Right lobe of liver (tissue), 4 donors: Measurements from ENCODE around the gene PPARA.

Source experiments
- POLR2A ChIP-seq: fragments of 450-650 bp; IDR thresholded peaks from one replicate; pipeline ENCODE4 v1.6.1; 2017; ENCODE audit warnings: antibody characterized with exemption, mild to moderate bottlenecking
- TF ChIP-seq, protein P1 (sequence below), 4 donors: fragments of 200-600 bp in 3 of 4; fragments of 450-650 bp in 1 of 4; IDR thresholded peaks; one replicate each; pipeline versions ENCODE4 v1.5.1 to v1.8.0; 2016 to 2022; ENCODE audit warnings: antibody characterized with exemption in 4 of 4, mild to moderate bottlenecking in 2 of 4
- donor health status: DM: no; HTN: no; CAD: no.
- donor health status: DM: no; HTN: no; CAD: no.
- donor health status: DM: no; HTN: yes; CAD: no.

DNA sequence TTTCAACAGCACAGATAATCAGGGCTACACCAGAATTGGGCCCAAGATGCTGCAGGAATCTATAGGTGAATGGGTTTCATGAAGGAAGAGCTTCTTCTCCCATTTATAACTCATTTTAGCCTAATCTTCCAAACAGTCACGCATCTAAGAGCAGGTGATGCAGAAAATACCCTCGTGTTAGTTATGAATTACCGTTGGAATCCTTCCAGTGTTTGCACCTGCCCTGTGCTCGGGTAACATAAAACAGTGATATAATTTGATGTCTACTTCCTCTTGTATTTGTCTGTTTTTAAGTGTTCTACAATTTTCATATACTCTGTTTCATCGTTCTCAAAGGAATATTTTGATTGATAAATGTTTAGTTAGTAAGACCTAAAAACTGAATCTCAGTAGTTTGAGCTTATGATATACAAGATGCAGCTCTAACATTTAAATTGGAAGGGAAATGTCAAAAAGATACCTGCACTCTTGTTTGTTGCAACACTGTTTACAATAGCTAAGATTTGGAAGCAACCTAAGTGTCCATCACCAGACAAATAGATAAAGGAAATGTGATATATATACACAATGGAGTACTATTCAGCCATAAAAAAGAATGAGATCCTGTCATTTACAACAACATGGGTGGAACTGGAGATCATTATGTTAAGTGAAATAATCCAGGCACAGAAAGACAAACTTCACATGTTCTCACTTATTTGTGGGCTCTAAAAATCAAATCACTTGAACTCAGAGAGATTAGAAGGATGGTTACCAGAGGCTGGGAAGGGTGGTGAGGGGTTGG, 42.1 kb downstream of the PPARA start:
- TF ChIP-seq, protein P1, sequence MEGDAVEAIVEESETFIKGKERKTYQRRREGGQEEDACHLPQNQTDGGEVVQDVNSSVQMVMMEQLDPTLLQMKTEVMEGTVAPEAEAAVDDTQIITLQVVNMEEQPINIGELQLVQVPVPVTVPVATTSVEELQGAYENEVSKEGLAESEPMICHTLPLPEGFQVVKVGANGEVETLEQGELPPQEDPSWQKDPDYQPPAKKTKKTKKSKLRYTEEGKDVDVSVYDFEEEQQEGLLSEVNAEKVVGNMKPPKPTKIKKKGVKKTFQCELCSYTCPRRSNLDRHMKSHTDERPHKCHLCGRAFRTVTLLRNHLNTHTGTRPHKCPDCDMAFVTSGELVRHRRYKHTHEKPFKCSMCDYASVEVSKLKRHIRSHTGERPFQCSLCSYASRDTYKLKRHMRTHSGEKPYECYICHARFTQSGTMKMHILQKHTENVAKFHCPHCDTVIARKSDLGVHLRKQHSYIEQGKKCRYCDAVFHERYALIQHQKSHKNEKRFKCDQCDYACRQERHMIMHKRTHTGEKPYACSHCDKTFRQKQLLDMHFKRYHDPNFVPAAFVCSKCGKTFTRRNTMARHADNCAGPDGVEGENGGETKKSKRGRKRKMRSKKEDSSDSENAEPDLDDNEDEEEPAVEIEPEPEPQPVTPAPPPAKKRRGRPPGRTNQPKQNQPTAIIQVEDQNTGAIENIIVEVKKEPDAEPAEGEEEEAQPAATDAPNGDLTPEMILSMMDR (IDR thresholded peaks at IDR 0.05) = no peak
- TF ChIP-seq POLR2A = no peak
